EH (cell line): Measurements from ENCODE around the gene KRT33A.

ENCODE experiments used
- DNase-seq: peaks from one replicate; pipeline ENCODE4 v3.0.0-alpha.2; 2015; ENCODE audit warnings: low read depth

The KRT33A gene

GRCh38 chr17:41329279-41329948 is 21.2 kb downstream of the KRT33A start:
- DNase-seq: peak; percentile 75

- DNase-seq: no peak
Measured at GRCh38 chr17:41328207-41328606, 22.4 kb downstream of the KRT33A start.

GRCh38 chr17:41327411-41328120 is 23.1 kb downstream of the KRT33A start:
- no peak for DNase-seq

GRCh38 chr17:41326173-41327145 is 24.2 kb downstream of the KRT33A start:
- no peak for DNase-seq

- no peak for DNase-seq
Measured at GRCh38 chr17:41325611-41326010, 25.0 kb downstream of the KRT33A start.

- DNase-seq: no peak
Measured at GRCh38 chr17:41325126-41325525, 25.5 kb downstream of the KRT33A start.

GRCh38 chr17:41324180-41325075 is 26.2 kb downstream of the KRT33A start:
- DNase-seq: peak; percentile 18

- peak; percentile 15 for DNase-seq
Measured at GRCh38 chr17:41322903-41323895, 27.4 kb downstream of the KRT33A start.

GRCh38 chr17:41322094-41322902 is 28.3 kb downstream of the KRT33A start:
- peak; percentile 76 for DNase-seq

- no peak for DNase-seq
Measured at GRCh38 chr17:41318231-41318630, 32.4 kb downstream of the KRT33A start.

GRCh38 chr17:41315814-41316445 is 34.7 kb downstream of the KRT33A start:
- DNase-seq: no peak

- no peak for DNase-seq
Measured at GRCh38 chr17:41315204-41315794, 35.3 kb downstream of the KRT33A start, which contains the start of gene KRTAP17-1. KRTAP17-1 (minus strand) TSS chr17:41315710; CDS start chr17:41315650, 60 bp downstream.

- DNase-seq: no peak
Measured at GRCh38 chr17:41311111-41311510, 39.5 kb downstream of the KRT33A start.

GRCh38 chr17:41308918-41309359 is 41.7 kb downstream of the KRT33A start, which contains the start of gene KRTAP16-1:
KRTAP16-1 (minus strand) TSS chr17:41309309; CDS start chr17:41309253, 56 bp downstream.
- no peak for DNase-seq

- peak; percentile 10 for DNase-seq
Measured at GRCh38 chr17:41308251-41308917, 42.2 kb downstream of the KRT33A start.

- peak; percentile 9 for DNase-seq
Measured at GRCh38 chr17:41307647-41308046, 43.0 kb downstream of the KRT33A start.

GRCh38 chr17:41304091-41304490 is 46.5 kb downstream of the KRT33A start:
- no peak for DNase-seq
